HCT116 (cell line): ENCODE data around the gene SPRED1.

Experiments
- CBX3 ChIP-seq: IDR thresholded peaks from 2 replicates; pipeline ENCODE4 v1.6.1; 2012; ENCODE audit warnings: low read depth
- CEBPB ChIP-seq: IDR thresholded peaks from 2 replicates; pipeline ENCODE4 v1.6.1; 2012; ENCODE audit warnings: low read depth
- CTCF ChIP-seq, 3 experiments: fragments of 200-600 bp in 1 of 3; sonication (generic) in 1 of 3; IDR thresholded peaks in 2 of 3; conservative IDR thresholded peaks in 1 of 3; 2 replicates each; pipeline ENCODE4 v1.5.1; 2012 to 2017; ENCODE audit warnings: low read depth in 2 of 3, low read length in 2 of 3, antibody characterized with exemption in 1 of 3, borderline replicate concordance in 1 of 3, control low read depth in 1 of 3, mild to moderate bottlenecking in 1 of 3, mixed read lengths in 1 of 3, mixed run types in 1 of 3, moderate library complexity in 1 of 3; ENCODE audit not compliant: insufficient read depth in 1 of 3
- EZH2 ChIP-seq: fragments of 200-600 bp; sonication (generic); IDR thresholded peaks from 2 replicates; pipeline ENCODE4 v1.6.1; 2017; ENCODE audit warnings: antibody characterized with exemption, mixed run types
- EZH2phosphoT487 ChIP-seq: fragments of 200-600 bp; IDR thresholded peaks from 2 replicates; pipeline ENCODE4 v1.6.1; 2018; ENCODE audit warnings: antibody characterized with exemption, borderline replicate concordance
- JUND ChIP-seq: IDR thresholded peaks from 2 replicates; pipeline ENCODE4 v1.6.1; 2012
- POLR2A ChIP-seq: IDR thresholded peaks from 2 replicates; pipeline ENCODE4 v1.7.0; 2011; ENCODE audit warnings: borderline replicate concordance; ENCODE audit not compliant: insufficient read depth, insufficient read length; ENCODE audit errors: extremely low read depth
- POLR2AphosphoS5 ChIP-seq: IDR thresholded peaks from 2 replicates; pipeline ENCODE4 v1.6.1; 2011; ENCODE audit warnings: mild to moderate bottlenecking, low read depth, low read length, moderate library complexity
- REST ChIP-seq: IDR thresholded peaks from 2 replicates; pipeline ENCODE4 v1.6.1; 2012; ENCODE audit warnings: low read depth
- SIN3A ChIP-seq: IDR thresholded peaks from 2 replicates; pipeline ENCODE4 v1.6.1; 2012; ENCODE audit warnings: low read depth
- TCF7L2 ChIP-seq: IDR thresholded peaks from 2 replicates; pipeline ENCODE4 v1.7.0; 2011; ENCODE audit warnings: borderline replicate concordance, inconsistent platforms; ENCODE audit not compliant: insufficient read depth, insufficient read length; ENCODE audit errors: extremely low read depth

GRCh38 chr15:38398134-38398533, 145.5 kb downstream of the SPRED1 start:
- no peak for TF ChIP-seq EZH2
- no peak for TF ChIP-seq CTCF (IDR thresholded peaks at IDR 0.05 in 2 of 3, conservative IDR thresholded peaks at IDR 0.05 in 1 of 3; ENCODE audit: borderline replicate concordance in 1 of 3, insufficient read depth in 1 of 3, low read depth in 2 of 3, low read length in 2 of 3)
- TF ChIP-seq SIN3A: no peak
- TF ChIP-seq CEBPB: no peak
- no peak for TF ChIP-seq POLR2A
- no peak for TF ChIP-seq CBX3
- no peak for TF ChIP-seq JUND
- no peak for TF ChIP-seq TCF7L2
- no peak for TF ChIP-seq REST
- TF ChIP-seq POLR2AphosphoS5: no peak
- TF ChIP-seq EZH2phosphoT487: no peak
